GM20431 (cell line): ENCODE measurements around the gene NKIRAS2.
"Not testable (repeated sequence)": the region's sequence is repeated elsewhere in the genome, so short reads cannot be mapped to it uniquely, and the experiment has no call there.

Experiments used
- in situ Hi-C: fragments of 300-500 bp; cut with MseI, MboI; formaldehyde crosslinking; loops from one replicate; pipeline ENCODE4 v1.15.0; 2020; ENCODE audit warnings: low sequenced_read_pairs; ENCODE audit not compliant: unreplicated experiment

The NKIRAS2 gene

DNA sequence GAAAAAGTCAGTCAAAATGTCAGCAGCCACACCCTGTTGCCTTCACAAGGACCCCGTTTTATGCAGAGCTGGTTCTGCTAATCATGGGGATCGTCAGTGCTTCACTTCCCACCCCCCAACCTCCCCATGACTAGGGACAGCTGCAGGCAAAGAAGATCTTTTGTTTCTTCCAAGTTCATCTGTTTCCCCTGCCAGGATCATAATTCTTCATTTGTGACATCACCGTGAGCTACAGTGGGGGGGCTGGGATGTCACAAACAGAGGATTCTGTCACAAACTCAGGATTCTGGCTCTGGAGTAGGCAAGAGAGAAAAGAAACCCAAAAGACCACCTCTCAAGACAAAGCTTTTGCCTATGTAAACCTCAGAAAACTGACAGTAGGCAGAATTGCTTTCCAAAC, 27.3 kb upstream of the NKIRAS2 start:
- in situ Hi-C loops, result no loop called here

- in situ Hi-C loops, result no loop called here
Measured at GRCh38 chr17:41996855-41997164, 23.1 kb upstream of the NKIRAS2 start.

- in situ Hi-C loops, result no loop called here
Measured at GRCh38 chr17:41998497-41998896, 21.4 kb upstream of the NKIRAS2 start.

DNA sequence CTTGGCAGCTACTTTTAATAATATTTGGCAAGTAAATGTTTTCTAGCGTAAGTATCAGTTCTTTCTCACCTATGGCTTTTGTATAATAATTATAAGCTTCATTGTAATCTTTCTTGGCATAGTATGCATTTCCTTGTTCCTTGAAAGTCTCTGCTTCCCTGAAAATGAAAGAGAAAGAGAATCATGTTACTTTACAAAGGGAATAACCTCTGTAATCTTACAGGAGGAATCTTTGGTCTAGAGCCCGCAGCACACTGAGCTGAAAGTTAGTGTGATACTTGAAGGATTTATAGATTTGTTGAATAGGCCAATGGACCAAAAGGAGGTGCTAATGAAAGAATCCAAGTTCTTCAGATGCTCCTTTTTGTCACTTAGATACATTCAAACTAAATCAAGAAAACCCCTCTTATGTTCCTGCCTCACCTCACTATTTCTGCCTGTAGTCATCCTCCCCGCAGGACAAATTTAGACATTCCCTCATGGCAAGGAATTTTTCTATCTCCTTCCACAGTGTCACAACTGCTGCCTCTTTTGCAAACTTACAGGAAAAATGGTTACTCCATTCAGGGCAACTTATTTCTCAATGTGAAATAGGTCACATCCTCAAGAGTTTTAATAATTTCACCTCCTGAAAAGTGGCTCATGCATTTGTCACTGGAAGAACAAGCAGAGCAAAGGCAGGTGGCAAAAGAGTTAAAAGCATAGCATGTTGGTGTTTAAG, 19.3 kb upstream of the NKIRAS2 start:
- in situ Hi-C loops, result no loop called here

DNA sequence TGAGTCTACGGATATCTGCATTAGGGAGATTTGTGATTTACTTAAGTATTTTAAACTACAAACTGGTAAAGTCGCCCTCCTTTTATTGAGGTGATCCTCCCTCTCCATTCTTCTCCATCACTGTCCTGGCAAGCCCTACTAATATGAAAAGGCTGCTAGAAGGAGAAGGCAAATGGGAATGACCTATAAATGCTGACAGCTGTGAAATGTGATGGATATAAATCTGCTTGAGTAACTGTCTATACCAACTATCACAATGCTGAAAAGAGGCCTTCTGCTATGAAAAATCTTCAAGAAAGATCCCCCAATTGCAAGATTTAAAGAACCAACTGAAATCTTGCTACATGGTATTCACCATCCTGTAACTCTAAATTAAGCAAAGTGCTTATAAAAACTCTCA, 18.2 kb upstream of the NKIRAS2 start:
- in situ Hi-C loops, result no loop called here

DNA sequence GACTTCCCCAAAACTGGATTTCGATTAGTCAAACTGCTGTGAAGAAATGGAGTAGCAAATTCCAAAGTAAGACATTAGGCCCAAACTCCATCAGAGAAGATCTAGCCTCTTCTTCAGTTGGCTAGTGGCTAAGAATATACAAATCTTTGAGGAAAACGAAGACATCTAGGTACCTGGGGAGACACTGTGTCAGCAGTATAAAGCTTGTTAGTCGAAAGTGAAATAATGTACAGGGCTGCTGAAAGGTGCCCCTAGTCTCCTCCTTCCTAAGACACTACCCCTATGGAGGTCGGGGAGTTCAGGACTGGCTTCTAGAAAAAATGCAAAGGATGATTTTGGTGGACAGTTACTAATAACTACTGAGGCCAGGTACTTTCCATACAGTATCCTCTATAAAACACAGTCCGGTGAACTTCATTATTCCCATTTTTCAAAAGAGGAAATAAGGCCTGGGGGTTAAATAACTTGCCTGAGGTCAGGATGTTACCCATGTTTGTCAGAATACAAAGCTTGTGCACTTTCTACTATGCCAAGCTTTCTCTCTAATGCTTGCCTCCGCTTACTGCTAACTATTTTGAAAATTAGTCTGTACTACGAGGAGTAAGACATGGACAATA, 17.6 kb upstream of the NKIRAS2 start:
- in situ Hi-C loops, result no loop called here

- in situ Hi-C loops, result no loop called here
Measured at GRCh38 chr17:42002792-42003301, 17.0 kb upstream of the NKIRAS2 start.

DNA sequence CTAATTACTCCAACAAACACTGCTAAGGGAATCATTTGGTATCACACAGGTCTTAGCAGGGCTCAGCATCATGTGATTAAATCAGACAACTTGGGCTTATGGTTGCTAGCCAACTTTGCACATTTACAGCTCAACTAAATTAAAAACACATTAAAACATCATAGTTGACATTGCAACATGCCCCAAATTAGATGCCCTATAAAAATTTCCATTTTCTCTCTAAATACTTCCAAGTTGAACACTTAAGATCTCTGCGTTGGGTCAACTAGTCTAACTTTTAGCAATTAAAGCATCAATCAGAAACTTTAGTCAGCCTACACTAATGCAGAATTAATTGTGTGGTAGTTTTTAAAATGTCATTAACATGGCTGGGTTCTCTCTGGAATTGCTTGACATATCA, 14.7 kb upstream of the NKIRAS2 start:
- in situ Hi-C loops, result no loop called here

DNA sequence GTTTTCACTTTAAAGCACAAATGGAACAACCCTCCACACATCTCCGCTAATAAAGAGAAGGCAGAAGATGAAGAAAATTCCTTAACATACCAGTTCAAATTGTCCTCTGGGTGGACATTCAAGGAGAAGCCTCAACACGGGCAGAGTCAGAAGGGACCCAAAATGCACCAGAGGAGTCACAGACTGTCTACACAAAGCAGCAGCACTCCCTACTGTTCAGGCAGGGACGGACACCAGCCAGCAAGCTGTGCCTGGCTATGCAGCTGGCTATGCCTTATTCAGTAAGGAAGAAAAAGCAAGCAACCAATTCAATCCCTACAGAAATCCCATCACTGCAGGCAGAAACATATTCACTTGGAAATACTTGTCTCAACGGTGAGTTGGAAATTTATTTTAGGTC, 10.7 kb upstream of the NKIRAS2 start:
- in situ Hi-C loops, result no loop called here

DNA sequence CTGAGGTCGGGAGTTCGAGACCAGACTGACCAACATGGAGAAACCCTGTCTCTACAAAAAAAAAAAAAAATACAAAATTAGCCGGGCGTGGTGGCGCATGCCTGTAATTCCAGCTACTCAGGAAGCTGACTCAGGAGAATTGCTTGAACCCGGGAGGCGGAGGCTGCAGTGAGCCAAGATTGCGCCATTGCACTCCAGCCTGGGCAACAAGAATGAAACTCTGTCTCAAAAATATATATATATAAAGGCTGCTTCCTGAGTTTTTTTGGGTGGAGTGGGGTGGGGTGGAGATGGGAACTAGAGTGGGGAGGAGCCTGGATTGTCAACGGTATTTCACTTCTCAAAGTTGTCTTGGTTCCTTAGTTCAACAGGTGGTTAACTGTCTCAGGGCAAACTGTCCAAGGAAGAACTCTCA, 9.6 kb upstream of the NKIRAS2 start:
- in situ Hi-C loops, result not testable (repeated sequence)

DNA sequence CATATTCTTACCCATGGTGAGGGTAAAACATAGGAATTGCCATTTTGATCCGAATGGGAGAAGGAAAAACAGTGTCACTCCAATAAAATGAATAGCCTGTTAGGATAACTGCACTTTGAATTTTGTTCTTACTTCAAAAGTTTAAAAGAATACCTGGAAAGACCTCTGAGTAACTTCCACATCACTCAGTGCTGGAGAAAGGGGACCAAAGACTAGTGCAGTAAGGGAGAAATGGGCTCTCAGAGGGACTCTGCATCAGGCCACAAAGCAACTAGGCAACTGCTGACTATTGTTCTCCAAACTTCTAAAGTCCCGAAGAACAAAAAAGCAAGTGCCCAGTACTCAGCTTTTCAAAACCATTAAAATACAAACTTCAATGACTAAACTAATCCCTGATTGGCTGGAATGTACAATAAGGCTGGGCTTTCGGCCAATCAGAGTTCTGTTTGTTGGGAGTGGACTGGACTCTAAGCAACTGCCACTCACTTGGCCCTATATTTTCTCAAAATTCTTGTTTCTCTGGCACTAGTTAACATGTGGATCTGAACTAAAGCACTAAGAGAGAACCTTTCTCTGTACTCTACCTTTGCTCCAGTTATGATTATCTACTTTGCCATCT, 8.9 kb upstream of the NKIRAS2 start:
- in situ Hi-C loops, result no loop called here

GRCh38 chr17:42012363-42012762, 7.5 kb upstream of the NKIRAS2 start:
- in situ Hi-C loops, result not testable (repeated sequence)

DNA sequence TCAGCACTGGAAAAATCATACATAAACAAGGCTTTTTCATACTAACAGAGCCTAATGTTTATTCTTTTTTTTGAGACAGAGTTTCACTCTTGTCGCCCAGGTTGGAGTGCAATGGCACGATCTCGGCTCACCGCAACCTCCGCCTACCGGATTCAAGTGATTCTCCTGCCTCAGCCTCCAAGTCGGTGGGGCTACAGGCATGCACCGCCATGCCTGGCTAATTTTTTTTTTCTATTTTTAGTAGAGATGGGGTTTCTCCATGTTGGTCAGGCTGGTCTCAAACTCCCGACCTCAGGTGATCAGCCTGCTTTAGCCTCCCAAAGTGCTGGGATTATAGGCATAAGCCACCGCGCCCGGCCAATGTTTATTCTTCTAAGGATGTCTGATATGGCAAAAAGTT, 6.2 kb upstream of the NKIRAS2 start:
- in situ Hi-C loops, result not testable (repeated sequence)

DNA sequence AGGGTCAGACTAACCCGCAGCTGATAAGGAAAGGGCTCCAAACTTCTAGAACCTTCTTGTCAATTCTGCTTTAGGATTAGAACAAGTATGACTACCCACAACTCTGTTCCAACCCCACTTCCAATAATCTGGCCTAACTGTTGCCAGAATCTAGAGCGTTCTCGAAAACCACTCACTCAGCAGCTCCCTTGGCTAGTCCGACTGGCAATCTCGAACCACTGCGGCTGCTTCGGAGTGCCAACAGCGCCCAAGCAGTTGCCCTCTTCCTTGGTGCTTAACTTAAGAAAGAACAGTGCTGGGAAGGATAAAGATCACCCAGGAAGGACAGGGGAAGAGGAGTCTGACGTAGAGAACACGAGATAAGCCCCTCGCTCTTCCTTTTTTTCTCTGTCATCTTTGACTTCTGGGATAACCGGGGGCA, 3.5 kb upstream of the NKIRAS2 start:
- in situ Hi-C loops, result no loop called here

- in situ Hi-C loops, result no loop called here
Measured at GRCh38 chr17:42016941-42017865, 2.7 kb upstream of the NKIRAS2 start, which contains the start of gene DNAJC7. TSS of gene DNAJC7 (minus strand) at chr17:42017439. CDS start at chr17:42017416, 23 bp downstream.

DNA sequence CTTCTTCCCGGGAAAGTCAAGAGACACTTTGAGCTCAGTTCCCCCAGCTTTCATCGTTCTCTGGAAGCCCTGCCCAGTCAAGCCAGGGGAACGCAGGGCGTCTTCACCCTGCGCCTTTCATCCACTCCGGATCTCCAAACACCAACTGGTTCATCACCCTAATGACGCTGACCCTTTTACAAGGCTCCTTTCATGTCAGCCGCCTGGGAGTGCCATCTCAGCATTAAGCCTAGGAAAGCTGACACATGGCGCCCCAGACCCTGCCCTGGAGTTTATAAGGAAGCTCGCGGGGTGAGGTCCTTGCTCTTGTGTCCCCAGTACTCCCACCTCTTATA, 2.1 kb upstream of the NKIRAS2 start:
- in situ Hi-C loops, result no loop called here

GRCh38 chr17:42018339-42018738, 1.6 kb upstream of the NKIRAS2 start:
- in situ Hi-C loops, result no loop called here

GRCh38 chr17:42018988-42019387, 902 bp upstream of the NKIRAS2 start:
- in situ Hi-C loops, result no loop called here

DNA sequence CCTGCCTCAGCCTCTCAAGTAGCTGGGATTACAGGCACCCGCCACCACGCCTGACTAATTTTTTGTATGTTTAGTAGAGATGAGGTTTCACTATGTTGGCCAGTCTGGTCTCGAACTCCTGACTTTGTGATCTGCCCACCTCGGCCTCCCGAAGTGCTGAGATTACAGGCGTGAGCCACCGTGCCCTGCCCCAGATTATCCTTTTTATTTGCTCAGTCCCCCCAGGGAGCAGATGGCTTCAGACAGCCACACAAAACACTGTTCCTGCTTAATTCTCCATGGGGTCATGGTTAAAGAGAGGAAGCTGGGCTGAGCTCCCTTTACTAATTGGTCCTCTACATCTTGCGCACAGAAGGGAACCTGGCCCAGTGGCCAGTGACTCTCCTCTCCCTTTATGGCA, 955 bp downstream of the NKIRAS2 start:
- in situ Hi-C loops, result not testable (repeated sequence)

- in situ Hi-C loops, result no loop called here
Measured at GRCh38 chr17:42023524-42024349, 3.8 kb downstream of the NKIRAS2 start.
